ENCODE results near the gene MARCKSL1.
"Not testable (repeated sequence)": the region's sequence is repeated elsewhere in the genome, so short reads cannot be mapped to it uniquely, and the experiment has no call there.

Gene MARCKSL1

GRCh38 chr1:32331549-32331948, 4.5 kb downstream of the MARCKSL1 start:
- no peak for DNase-seq

- no peak for DNase-seq
Measured at GRCh38 chr1:32330558-32331151, 5.4 kb downstream of the MARCKSL1 start.

- no peak for DNase-seq
Measured at GRCh38 chr1:32329931-32330466, 6.0 kb downstream of the MARCKSL1 start.

- no peak for DNase-seq
Measured at GRCh38 chr1:32327204-32327603, 8.8 kb downstream of the MARCKSL1 start.

- no peak for DNase-seq
Measured at GRCh38 chr1:32321712-32322291, 14.2 kb downstream of the MARCKSL1 start.

GRCh38 chr1:32318127-32318869, 17.7 kb downstream of the MARCKSL1 start:
- no peak for DNase-seq

GRCh38 chr1:32316903-32317277, 19.1 kb downstream of the MARCKSL1 start:
- DNase-seq: no peak

- DNase-seq: peak; percentile 75
Measured at GRCh38 chr1:32311709-32312393, 24.2 kb downstream of the MARCKSL1 start.

GRCh38 chr1:32309960-32310359, 26.1 kb downstream of the MARCKSL1 start:
- DNase-seq: no peak

- no peak for DNase-seq
Measured at GRCh38 chr1:32307324-32307723, 28.7 kb downstream of the MARCKSL1 start.

GRCh38 chr1:32305310-32305709, 30.7 kb downstream of the MARCKSL1 start:
- DNase-seq: no peak

GRCh38 chr1:32303997-32304622, 31.9 kb downstream of the MARCKSL1 start:
- no peak for DNase-seq

- DNase-seq: no peak
Measured at GRCh38 chr1:32303358-32303757, 32.7 kb downstream of the MARCKSL1 start.

GRCh38 chr1:32299327-32299726, 36.7 kb downstream of the MARCKSL1 start:
- DNase-seq: no peak

- not testable (repeated sequence) for DNase-seq
Measured at GRCh38 chr1:32298211-32298610, 37.8 kb downstream of the MARCKSL1 start.

GRCh38 chr1:32291708-32292538, 44.1 kb downstream of the MARCKSL1 start, which contains the start of gene HDAC1:
Gene HDAC1 (plus strand): TSS chr1:32292083. CDS start chr1:32292170, 87 bp downstream.
- peak; percentile 53 for DNase-seq

GRCh38 chr1:32291145-32291707, 44.8 kb downstream of the MARCKSL1 start:
- DNase-seq: no peak

GRCh38 chr1:32289256-32289655, 46.8 kb downstream of the MARCKSL1 start:
- no peak for DNase-seq

- no peak for DNase-seq
Measured at GRCh38 chr1:32286763-32287162, 49.3 kb downstream of the MARCKSL1 start.

GRCh38 chr1:32285658-32286057, 50.4 kb downstream of the MARCKSL1 start:
- DNase-seq: no peak

GRCh38 chr1:32284777-32285176, 51.3 kb downstream of the MARCKSL1 start:
- DNase-seq: not testable (repeated sequence)
